NCI-H82 treated with DMSO at 0.1 percent for 48 hours (cell line): ENCODE results near the gene TMEM123.

Experiments
- DNase-seq: peaks from one replicate; lab custom pipeline; 2025; ENCODE audit not compliant: unreplicated experiment; lab: John Stamatoyannopoulos, UW

The TMEM123 gene

GRCh38 chr11:102452461-102453301 lies at the start of gene TMEM123:
Gene TMEM123, minus strand, starts transcription at chr11:102452765. Its CDS starts 142 bp downstream, at chr11:102452623.
- DNase-seq: peak; percentile 33

GRCh38 chr11:102500829-102501228 lies 48.3 kb upstream of the TMEM123 start:
- no peak for DNase-seq

- no peak for DNase-seq
Measured at GRCh38 chr11:102499931-102500330, 47.4 kb upstream of the TMEM123 start.

GRCh38 chr11:102499151-102499550 lies 46.6 kb upstream of the TMEM123 start:
- DNase-seq: no peak

GRCh38 chr11:102497061-102497460 lies 44.5 kb upstream of the TMEM123 start:
- DNase-seq: no peak

GRCh38 chr11:102495161-102496042 lies 42.8 kb upstream of the TMEM123 start:
- DNase-seq: peak; percentile 55

- DNase-seq: no peak
Measured at GRCh38 chr11:102494216-102494615, 41.7 kb upstream of the TMEM123 start.

- no peak for DNase-seq
Measured at GRCh38 chr11:102493524-102493923, 41.0 kb upstream of the TMEM123 start.

- DNase-seq: no peak
Measured at GRCh38 chr11:102491969-102492368, 39.4 kb upstream of the TMEM123 start.

- no peak for DNase-seq
Measured at GRCh38 chr11:102489186-102490145, 36.9 kb upstream of the TMEM123 start.

- no peak for DNase-seq
Measured at GRCh38 chr11:102488208-102488607, 35.6 kb upstream of the TMEM123 start.

- no peak for DNase-seq
Measured at GRCh38 chr11:102487214-102487613, 34.6 kb upstream of the TMEM123 start.

- DNase-seq: no peak
Measured at GRCh38 chr11:102486584-102486983, 34.0 kb upstream of the TMEM123 start.

GRCh38 chr11:102485095-102485722 lies 32.6 kb upstream of the TMEM123 start:
- DNase-seq: no peak

- no peak for DNase-seq
Measured at GRCh38 chr11:102482433-102482832, 29.9 kb upstream of the TMEM123 start.

- DNase-seq: no peak
Measured at GRCh38 chr11:102479733-102480132, 27.2 kb upstream of the TMEM123 start.

- DNase-seq: no peak
Measured at GRCh38 chr11:102478673-102479299, 26.2 kb upstream of the TMEM123 start.

- no peak for DNase-seq
Measured at GRCh38 chr11:102476812-102477211, 24.2 kb upstream of the TMEM123 start.

- no peak for DNase-seq
Measured at GRCh38 chr11:102476069-102476468, 23.5 kb upstream of the TMEM123 start.

- DNase-seq: no peak
Measured at GRCh38 chr11:102473543-102473942, 21.0 kb upstream of the TMEM123 start.
